ELF-1 (cell line): ENCODE measurements around the gene ZNF487.
"Not testable (repeated sequence)": the region's sequence is repeated elsewhere in the genome, so short reads cannot be mapped to it uniquely, and the experiment has no call there.

Experiments used
- DNase-seq: peaks from one replicate; pipeline ENCODE4 v3.0.0-alpha.2; 2016; ENCODE audit warnings: low read depth, low spot score

Gene ZNF487

GRCh38 chr10:43404704-43405084 is 32.2 kb upstream of the ZNF487 start:
- no peak for DNase-seq

GRCh38 chr10:43407148-43407575 is 29.7 kb upstream of the ZNF487 start:
- DNase-seq = no peak

DNA sequence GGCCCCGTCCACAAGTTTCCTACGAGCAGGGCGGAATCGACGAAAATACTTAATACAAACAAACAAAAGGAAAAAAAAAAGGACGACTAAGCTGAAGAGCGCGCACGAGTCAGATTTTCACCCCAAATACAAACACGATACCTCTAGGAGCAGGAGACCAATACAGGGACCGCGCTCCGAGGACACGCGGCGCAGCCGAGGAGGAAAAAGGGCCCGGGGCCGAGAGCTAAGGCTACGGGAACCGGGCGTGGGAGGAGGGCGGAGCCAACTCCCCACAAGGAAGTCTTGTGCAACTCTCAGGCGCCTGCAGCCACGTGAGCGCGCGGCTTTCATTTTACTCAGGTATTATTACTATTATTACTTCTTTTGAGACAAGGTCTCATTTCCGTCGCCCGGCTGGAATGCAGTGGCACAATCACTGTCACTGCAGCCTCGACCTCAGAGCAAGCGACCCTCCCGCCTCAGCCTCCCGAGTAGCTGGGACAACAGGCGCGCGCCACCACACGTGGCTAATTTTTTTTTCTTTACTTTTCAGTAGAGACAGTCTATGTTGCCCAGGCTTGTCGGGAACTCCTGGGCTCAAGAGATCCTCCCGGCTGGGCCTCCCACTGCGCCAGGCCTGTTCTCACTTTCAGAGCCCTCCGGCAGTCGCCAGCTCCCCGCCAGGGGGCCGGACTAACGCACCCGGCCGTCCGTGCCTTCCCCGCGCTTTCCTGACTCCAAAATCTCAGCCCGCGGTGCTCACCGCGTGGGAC is 29.2 kb upstream of the ZNF487 start:
- peak; percentile 87 for DNase-seq

DNA sequence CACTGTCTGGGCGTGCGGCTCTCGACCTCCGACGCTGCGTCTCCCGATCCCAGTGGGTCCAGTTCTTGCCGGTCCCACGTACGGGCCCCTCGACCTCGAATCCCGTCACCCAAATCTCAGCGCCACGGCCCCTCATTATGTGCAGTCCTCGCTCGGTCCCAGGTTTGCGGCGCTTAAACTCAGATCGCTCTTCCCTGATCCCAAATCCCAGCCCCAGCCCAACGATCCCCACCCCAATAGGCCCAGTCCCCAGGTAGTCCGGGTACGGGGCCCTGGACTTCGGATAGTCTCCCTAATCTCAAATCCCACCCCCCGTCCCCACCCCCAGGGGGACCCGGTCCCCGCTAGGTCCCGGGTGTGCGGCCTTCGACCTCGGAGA is 28.6 kb upstream of the ZNF487 start:
- no peak for DNase-seq

- peak; percentile 99 for DNase-seq
Observed at GRCh38 chr10:43408710-43409384, 28.1 kb upstream of the ZNF487 start, which contains the start of gene HNRNPF. TSS of gene HNRNPF (minus strand) at chr10:43409186. CDS start at chr10:43387884, 21,302 bp downstream.

DNA sequence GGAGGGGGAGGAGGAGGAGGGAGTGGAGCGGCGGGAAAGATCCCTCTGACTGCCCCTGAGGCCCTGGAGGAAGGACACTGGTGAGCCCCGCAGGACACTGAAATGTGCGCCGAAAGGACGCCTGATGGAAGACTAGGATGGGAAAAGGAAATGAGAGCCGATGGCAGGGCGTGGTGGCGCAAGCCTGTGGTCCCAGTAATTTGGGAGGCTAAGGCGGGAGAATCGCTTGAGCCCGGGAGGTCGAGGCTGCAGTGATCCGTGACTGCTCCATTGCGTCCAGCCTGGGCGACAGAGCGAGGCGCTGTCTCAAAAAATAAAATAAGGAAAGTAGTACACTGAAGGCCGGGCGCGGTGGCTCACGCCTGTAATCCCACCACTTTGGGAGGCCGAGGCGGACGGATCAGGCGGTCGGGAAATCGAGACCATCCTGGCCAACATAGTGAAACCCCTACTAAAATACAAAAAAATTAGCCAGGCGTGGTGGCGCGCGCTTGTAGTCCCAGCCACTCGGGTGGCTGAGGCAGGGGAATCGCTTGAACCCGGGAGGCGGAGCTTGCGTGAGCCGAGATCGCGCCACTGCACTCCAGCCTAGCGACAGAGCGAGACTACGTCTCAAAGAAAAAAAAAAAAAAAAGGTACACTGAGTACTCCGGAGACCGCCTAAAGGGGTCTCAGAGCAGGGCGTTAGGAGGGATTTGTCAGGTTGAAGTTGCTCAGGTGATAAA is 27.4 kb upstream of the ZNF487 start:
- DNase-seq = peak; percentile 69

DNA sequence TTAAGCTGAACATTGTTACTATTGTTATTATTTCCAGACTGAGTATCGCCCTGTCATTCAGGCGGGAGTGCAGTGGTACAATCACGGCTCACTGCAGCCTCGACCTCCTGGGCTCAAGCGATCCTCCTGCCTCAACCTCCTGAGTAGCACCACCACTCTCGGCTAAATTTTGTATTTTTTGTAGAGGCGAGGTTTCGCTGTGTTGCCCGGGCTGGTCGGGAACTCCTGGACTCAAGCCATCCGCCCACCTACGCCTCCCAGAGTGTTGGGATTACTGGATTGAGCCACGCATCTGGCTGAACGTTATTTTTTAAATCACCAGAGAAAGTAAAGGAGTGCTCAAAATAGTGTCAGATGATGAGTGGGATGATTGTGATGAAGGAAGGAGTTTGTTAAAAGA is 26.6 kb upstream of the ZNF487 start:
- no peak for DNase-seq

DNA sequence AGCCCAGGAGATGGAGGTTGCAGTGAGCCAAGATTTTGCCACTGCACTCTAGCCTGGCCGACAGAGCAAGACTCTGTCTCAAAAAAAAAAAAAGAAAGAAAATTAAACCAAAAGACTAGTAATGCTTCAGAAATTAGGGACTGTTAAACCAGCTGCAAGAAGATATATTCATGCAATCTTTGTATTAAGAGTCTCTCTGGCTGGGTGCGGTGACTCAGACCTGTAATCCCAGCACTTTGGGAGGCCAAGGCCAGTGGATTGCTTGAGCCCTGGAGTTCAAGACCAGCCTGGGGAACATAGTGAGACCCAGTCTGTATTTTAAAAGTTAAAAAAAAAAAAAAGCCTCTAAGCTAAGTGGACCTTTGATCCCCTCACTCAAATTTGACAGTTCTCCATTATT is 25.4 kb upstream of the ZNF487 start:
- DNase-seq = no peak

DNA sequence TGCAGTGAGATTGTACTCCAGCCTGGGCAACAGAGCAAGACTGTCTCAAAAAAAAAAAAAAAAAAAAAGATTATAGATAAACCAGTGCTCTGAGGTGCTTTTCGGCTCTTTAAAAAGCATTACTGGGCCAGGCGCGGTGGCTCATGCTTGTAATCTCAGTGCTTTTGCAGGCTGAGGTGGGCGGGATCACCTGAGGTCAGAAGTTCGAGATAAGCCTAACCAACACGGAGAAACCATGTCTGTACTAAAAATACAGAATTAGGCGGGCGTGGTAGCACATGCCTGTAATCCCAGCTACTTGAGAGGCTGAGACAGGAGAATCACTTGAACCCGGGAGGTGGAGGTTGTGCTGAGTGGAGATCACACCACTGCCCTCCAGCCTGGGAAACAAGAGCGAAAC is 21.4 kb upstream of the ZNF487 start:
- DNase-seq = no peak

- peak; percentile 76 for DNase-seq
Observed at GRCh38 chr10:43417950-43418768, 18.8 kb upstream of the ZNF487 start.

GRCh38 chr10:43419997-43420368 is 16.9 kb upstream of the ZNF487 start:
- DNase-seq = no peak

- peak; percentile 90 for DNase-seq
Observed at GRCh38 chr10:43420369-43421200, 16.3 kb upstream of the ZNF487 start.

- no peak for DNase-seq
Observed at GRCh38 chr10:43421201-43421507, 15.8 kb upstream of the ZNF487 start.

DNA sequence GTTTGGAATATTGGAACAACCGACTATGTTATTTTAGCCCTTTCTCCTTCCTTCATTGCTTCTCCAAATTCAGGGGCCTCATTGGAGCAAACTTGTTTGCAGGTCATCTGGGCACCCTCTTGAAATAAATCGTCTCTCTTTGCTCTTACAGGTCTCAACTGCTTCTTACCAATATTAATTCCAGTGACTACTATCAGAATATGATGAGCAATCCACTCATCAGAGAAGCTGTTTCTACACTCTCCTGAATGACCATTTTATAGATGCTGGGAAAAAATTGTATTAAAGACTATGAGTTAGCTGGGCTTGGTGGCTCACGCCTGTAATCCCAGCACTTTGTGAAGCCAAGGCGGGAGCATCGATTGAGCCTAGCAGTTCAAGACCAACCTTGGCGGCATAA is 15.4 kb upstream of the ZNF487 start:
- no peak for DNase-seq

GRCh38 chr10:43421944-43422343 is 15.0 kb upstream of the ZNF487 start:
- not testable (repeated sequence) for DNase-seq

GRCh38 chr10:43424416-43424815 is 12.5 kb upstream of the ZNF487 start:
- DNase-seq = no peak

DNA sequence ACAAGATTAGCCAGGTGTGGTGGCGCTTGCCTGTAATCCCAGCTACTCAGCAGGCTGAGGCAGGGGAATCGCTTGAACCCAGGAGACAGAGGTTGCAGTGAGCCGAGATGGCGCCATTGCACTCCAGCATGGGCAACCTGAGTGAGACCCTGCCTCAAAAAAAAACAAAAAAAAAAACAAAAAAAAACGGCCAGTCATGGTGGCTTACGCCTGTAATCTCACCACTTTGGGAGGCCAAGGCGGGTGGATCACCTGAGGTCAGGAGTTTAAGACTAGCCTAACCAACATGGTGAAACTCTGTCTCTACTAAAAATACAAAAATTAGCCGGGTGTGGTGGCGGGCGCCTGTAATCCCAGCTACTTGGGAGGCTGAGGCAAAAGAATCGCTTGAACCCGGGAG is 10.4 kb upstream of the ZNF487 start:
- DNase-seq = not testable (repeated sequence)

- DNase-seq = no peak
Observed at GRCh38 chr10:43427166-43427825, 9.6 kb upstream of the ZNF487 start.

DNA sequence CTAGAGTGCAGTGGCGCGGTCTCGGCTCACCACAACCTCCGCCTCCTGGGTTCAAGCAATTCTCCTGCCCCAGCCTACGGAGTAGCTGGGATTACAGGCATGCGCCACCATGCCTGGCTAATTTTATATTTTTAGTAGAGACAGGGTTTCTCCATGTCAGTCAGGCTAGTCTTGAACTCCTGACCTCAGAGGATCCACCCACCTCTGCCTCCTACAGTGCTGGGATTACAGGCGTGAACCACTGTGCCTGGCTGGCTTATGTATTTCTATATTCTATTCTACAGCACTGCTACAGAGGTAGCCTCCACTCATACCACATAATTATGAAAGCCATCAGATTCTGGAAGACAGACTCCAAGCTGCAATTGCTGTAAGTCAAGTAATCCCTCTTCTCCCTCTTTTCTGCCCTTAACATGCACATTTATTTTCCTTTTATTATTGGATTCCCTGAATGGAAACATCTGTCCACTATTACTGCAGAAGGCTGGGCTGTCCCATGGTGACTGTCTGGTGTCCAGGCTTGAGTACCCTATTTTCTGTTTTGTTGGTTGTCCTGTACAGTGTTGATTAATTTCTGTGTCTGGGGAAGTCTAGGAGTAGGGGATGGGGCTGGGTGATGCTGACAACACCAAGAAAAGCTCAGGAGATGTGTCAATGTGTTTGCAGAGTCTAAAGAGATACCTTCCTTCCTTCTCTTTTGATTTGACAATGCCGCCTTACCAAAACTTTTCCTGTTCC is 5.8 kb upstream of the ZNF487 start:
- no peak for DNase-seq
